Liver (tissue), 9 donors: Measurements from ENCODE around the gene HSPA4L. TPM values are rescaled to one million over a fixed set of nuclear protein-coding genes. Genes with fewer than 3 reads are reported as not detected.

Experiments
- DNase-seq: peaks from one replicate; pipeline ENCODE4 v3.0.0-alpha.2; 2017; ENCODE audit warnings: low spot score
- H3K27ac ChIP-seq, 2 donors: one replicate each; pipeline ENCODE4 v1.7.0; 2013; ENCODE audit warnings: inconsistent platforms in 2 of 2, low read length in 2 of 2, control low read depth in 1 of 2, low read depth in 1 of 2, mild to moderate bottlenecking in 1 of 2
- H3K27me3 ChIP-seq, 4 donors: one replicate each; pipeline versions ENCODE4 v1.6.1 to v1.7.0; 2013; ENCODE audit warnings: low read length in 3 of 4, inconsistent platforms in 1 of 4, mild to moderate bottlenecking in 1 of 4, moderate library complexity in 1 of 4; ENCODE audit not compliant: control insufficient read depth in 4 of 4, insufficient read depth in 4 of 4
- H3K36me3 ChIP-seq, 4 donors: one replicate each; pipeline versions ENCODE4 v1.6.1 to v1.7.0; 2013; ENCODE audit warnings: low read length in 3 of 4, mild to moderate bottlenecking in 3 of 4, low read depth in 1 of 4, moderate library complexity in 1 of 4; ENCODE audit not compliant: control insufficient read depth in 4 of 4, insufficient read depth in 3 of 4
- H3K4me1 ChIP-seq, 4 donors: one replicate each; pipeline versions ENCODE4 v1.6.1 to v1.7.0; 2013; ENCODE audit warnings: low read length in 3 of 4, mild to moderate bottlenecking in 3 of 4, moderate library complexity in 1 of 4; ENCODE audit not compliant: control insufficient read depth in 4 of 4, insufficient read depth in 4 of 4
- H3K4me3 ChIP-seq, 3 donors: one replicate each; pipeline versions ENCODE4 v1.6.1 to v1.7.0; 2013; ENCODE audit warnings: low read length in 3 of 3, control low read depth in 1 of 3, low read depth in 1 of 3, mild to moderate bottlenecking in 1 of 3
- H3K9ac ChIP-seq, 2 donors: one replicate each; pipeline ENCODE4 v1.7.0; 2013; ENCODE audit warnings: low read length in 2 of 2, mild to moderate bottlenecking in 2 of 2, moderate library complexity in 2 of 2, control low read depth in 1 of 2, low read depth in 1 of 2
- H3K9me3 ChIP-seq, 4 donors: one replicate each; pipeline versions ENCODE4 v1.6.1 to v1.7.0; 2013; ENCODE audit warnings: low read length in 3 of 4; ENCODE audit not compliant: control insufficient read depth in 4 of 4
- HNF4A ChIP-seq, 2 donors: conservative IDR thresholded peaks; 2 replicates each; pipeline ENCODE4 v1.6.1; 2016; ENCODE audit warnings: antibody characterized with exemption in 2 of 2, mild to moderate bottlenecking in 2 of 2
- RXRA ChIP-seq, 2 donors: IDR thresholded peaks; 2 replicates each; pipeline ENCODE4 v1.6.1; 2017 to 2018; ENCODE audit warnings: antibody characterized with exemption in 2 of 2, mild to moderate bottlenecking in 1 of 2
- YY1 ChIP-seq: IDR thresholded peaks from 2 replicates; pipeline ENCODE4 v1.6.1; 2016; ENCODE audit warnings: antibody characterized with exemption, mild to moderate bottlenecking
- WGBS: extraction: QIAGEN DNeasy Blood & Tissue Kit; methylation state at CpG from one replicate; pipeline ENCODE4 v1.1.7; 2013; 5-methylcytosine and 5-hydroxymethylcytosine counted together
- polyA plus RNA-seq, 2 donors: library from polyadenylated mRNA; stranded (reverse) in 1 of 2; unstranded in 1 of 2; fragments of 200-250 nt in 1 of 2; fragments of >200 nt in 1 of 2; fragmentation: Nextera tagmentation in 1 of 2; extraction: Ambion mirVana in 1 of 2; gene quantifications; one replicate each; pipeline versions ENCODE4 v1.2.1 to v1.2.3, GENCODE V29; 2013 to 2015
- total RNA-seq, 2 donors: library from RNA; depleted of rRNA; stranded (reverse); fragments of >200 nt; gene quantifications; one replicate each; pipeline ENCODE4 v1.2.3, GENCODE V29; 2014
- donor health status: healthy.
- donor health status: healthy.
- donor health status: healthy.
- donor health status: healthy.
- donor health status: healthy.

The HSPA4L gene
- total and polyA plus RNA-seq, 4 donors = 1.6 to 5.3 (median 2.8) TPM

- H3K9me3 ChIP-seq = no peaks in the 10 kb centered on the region
- WGBS = 87% methylated on average over 3 of the region's 3 CpGs
- DNase-seq = no peak
- no peak overlapping the region for H3K4me3 ChIP-seq
- no peak overlapping the region for H3K9ac ChIP-seq
- TF ChIP-seq RXRA (IDR thresholded peaks at IDR 0.05) (no peak), YY1 (no peak), HNF4A (conservative IDR thresholded peaks at IDR 0.05) (no peak)
- H3K27ac ChIP-seq = no peak overlapping the region
- no peaks in the 10 kb centered on the region for H3K27me3 ChIP-seq
- no peaks in the 10 kb centered on the region for H3K4me1 ChIP-seq
- no peaks in the 10 kb centered on the region for H3K36me3 ChIP-seq
Measured at GRCh38 chr4:127889903-127890302, 107.8 kb downstream of the HSPA4L start.

Other genes starting within 250 kb of the HSPA4L start
- gene INTU, start 149.4 kb upstream of the HSPA4L start, total RNA-seq = 1 to 10 TPM; 1.3 to 1.7 TPM
- under 1 TPM; 0.30 to 0.97 TPM for gene INTU, start 149.4 kb upstream of the HSPA4L start, polyA plus RNA-seq
- not detected for gene SLC25A31, start 51.9 kb upstream of the HSPA4L start, total RNA-seq
- not detected for gene SLC25A31, start 51.9 kb upstream of the HSPA4L start, polyA plus RNA-seq
- gene PLK4, start 98.6 kb downstream of the HSPA4L start, total RNA-seq = 10 to 100 TPM in 1 of 2 donors, under 1 TPM in 1; 0.42 to 28.9 TPM
- gene PLK4, start 98.6 kb downstream of the HSPA4L start, polyA plus RNA-seq = under 1 TPM; 0.68 to 0.78 TPM
- 10 to 100 TPM; 19.5 to 21.0 TPM for gene MFSD8, start 182.9 kb downstream of the HSPA4L start, total RNA-seq
- gene MFSD8, start 182.9 kb downstream of the HSPA4L start, polyA plus RNA-seq = 10 to 100 TPM in 1 of 2 donors, 1 to 10 TPM in 1; 6.3 to 15.6 TPM
- gene ABHD18, start 183.1 kb downstream of the HSPA4L start, total RNA-seq = 10 to 100 TPM in 1 of 2 donors, 1 to 10 TPM in 1; 8.8 to 14.1 TPM
- gene ABHD18, start 183.1 kb downstream of the HSPA4L start, polyA plus RNA-seq = 1 to 10 TPM; 3.9 to 8.1 TPM